GM12878 (cell line): Measurements from ENCODE around the gene GEMIN7. TPM values are rescaled to one million over a fixed set of nuclear protein-coding genes. Genes with fewer than 3 reads are reported as not detected.

Source experiments
- ATAC-seq: fragments of 200-7000 bp; cut with Tn5 transposase; 3 replicates; pipeline ENCODE4 v1.9.1; 2020; ENCODE audit warnings: mild to moderate bottlenecking, moderate library complexity
- BruUV-seq: library from RNA; stranded (reverse); fragments of 400-500 nt; replicated peaks from 2 replicates; lab custom pipeline; 2021; lab: Mats Ljungman, UMichigan
- CTCF ChIA-PET: fragments of 300-600 bp; sonication (Branson Sonifier 250); formaldehyde crosslinking; extraction: SDS; loops from one replicate; lab custom pipeline; 2021; ENCODE audit warnings: inconsistent platforms; lab: Yijun Ruan, JAX
- POLR2A ChIA-PET: fragments of 350-600 bp; formaldehyde crosslinking; extraction: SDS; loops from one replicate; lab custom pipeline; 2021; ENCODE audit warnings: inconsistent platforms; lab: Charles Lee
- RAD21 ChIA-PET: fragments of 300-600 bp; sonication (Branson Sonifier 250); formaldehyde crosslinking; loops from one replicate; lab custom pipeline; 2023; ENCODE audit warnings: antibody characterized with exemption; ENCODE audit not compliant: unreplicated experiment; lab: Charles Lee
- SMC1A ChIA-PET: fragments of 300-600 bp; sonication (Branson Sonifier 250); formaldehyde crosslinking; loops from one replicate; lab custom pipeline; 2023; ENCODE audit not compliant: unreplicated experiment, uncharacterized antibody; lab: Charles Lee
- DNase-seq: peaks from one replicate; pipeline ENCODE4 v3.0.0-alpha.2; 2011; ENCODE audit warnings: low read depth, low spot score
- FAIRE-seq: peaks from 3 replicates; lab custom pipeline; 2011; peaks lifted over from hg19 to GRCh38; lab: Jason Lieb, UNC
- H2AFZ ChIP-seq: 2 replicates; pipeline ENCODE4 v1.6.0; 2011; ENCODE audit warnings: low read depth, low read length, control low read depth; ENCODE audit not compliant: control insufficient read depth
- H3K27ac ChIP-seq: 2 replicates; pipeline ENCODE4 v1.5.1; 2011; ENCODE audit warnings: control low read depth; ENCODE audit not compliant: control insufficient read depth, insufficient read depth
- H3K27me3 ChIP-seq, 2 experiments: replicated peaks in 1 of 2; 2 replicates each; pipeline versions ENCODE4 v1.6.0 to v1.6.1; 2011; ENCODE audit warnings: low read length in 1 of 2; ENCODE audit not compliant: control insufficient read depth in 2 of 2, insufficient read depth in 2 of 2
- H3K36me3 ChIP-seq, 2 experiments: 2 replicates each; pipeline ENCODE4 v1.5.1; 2011; ENCODE audit warnings: low read length in 1 of 2; ENCODE audit not compliant: control insufficient read depth in 2 of 2, insufficient read depth in 2 of 2
- H3K4me1 ChIP-seq: 2 replicates; pipeline ENCODE4 v1.6.1; 2011; ENCODE audit warnings: mild to moderate bottlenecking, low read length, moderate library complexity, mixed read lengths; ENCODE audit not compliant: control insufficient read depth, insufficient read depth
- H3K4me2 ChIP-seq: 2 replicates; pipeline ENCODE4 v1.6.0; 2011; ENCODE audit warnings: control low read depth; ENCODE audit not compliant: control insufficient read depth, insufficient read depth
- H3K4me3 ChIP-seq: fragments of 200-600 bp; sonication (generic); 2 replicates; pipeline ENCODE4 v1.5.1; 2016
- H3K79me2 ChIP-seq: 2 replicates; pipeline ENCODE4 v1.6.0; 2011; ENCODE audit warnings: low read length; ENCODE audit not compliant: control insufficient read depth, insufficient read depth
- H3K9ac ChIP-seq: 2 replicates; pipeline ENCODE4 v1.8.0; 2011; ENCODE audit warnings: low read length, control low read depth, mixed read lengths; ENCODE audit not compliant: control insufficient read depth, insufficient read depth
- H3K9me3 ChIP-seq: replicated peaks from 3 replicates; pipeline ENCODE4 v1.5.1; 2011; ENCODE audit warnings: mild to moderate bottlenecking, low read length; ENCODE audit not compliant: control insufficient read depth, insufficient read depth
- H4K20me1 ChIP-seq: 2 replicates; pipeline ENCODE4 v1.6.0; 2011; ENCODE audit not compliant: control insufficient read depth, insufficient read depth
- BACH1 ChIP-seq: fragments of 450-650 bp; IDR thresholded peaks from 2 replicates; pipeline ENCODE4 v1.6.1; 2017; ENCODE audit warnings: mild to moderate bottlenecking, borderline replicate concordance
- NFIC ChIP-seq: IDR thresholded peaks from 2 replicates; pipeline ENCODE4 v1.6.1; 2012; ENCODE audit warnings: low read depth, mild to moderate bottlenecking, inconsistent platforms, low read length, moderate library complexity
- ZNF207 ChIP-seq: fragments of 450-650 bp; IDR thresholded peaks from 2 replicates; pipeline ENCODE4 v1.6.1; 2014; ENCODE audit warnings: antibody characterized with exemption, mild to moderate bottlenecking, borderline replicate concordance
- WGBS: methylation state at CpG from one replicate; pipeline ENCODE4 v1.1.6; 2016; ENCODE audit warnings: low lambda C conversion rate; ENCODE audit not compliant: insufficient replicate concordance, insufficient coverage; ENCODE audit errors: missing lambda C conversion rate; 5-methylcytosine and 5-hydroxymethylcytosine counted together
- in situ Hi-C: fragments of 300-500 bp; cut with MboI; formaldehyde crosslinking; loops from 9 replicates; pipeline ENCODE4 v1.14.3; 2018; ENCODE audit warnings: mixed read lengths
- intact Hi-C: fragments of 100-400 bp; cut with micrococcal nuclease; formaldehyde crosslinking; loops from one replicate; pipeline ENCODE4 v1.14.2; 2022; ENCODE audit not compliant: unreplicated experiment
- polyA plus RNA-seq, 11 experiments: library from polyadenylated mRNA; depleted of rRNA in 4 of 11; unstranded in 6 of 11; stranded (reverse) in 5 of 11; fragments of >200 nt; fragmentation: Nextera tagmentation in 4 of 11; fragmentation: Illumina TruSeq in 1 of 11; extraction: Ambion mirVana in 4 of 11; extraction: Trizol in 1 of 11; gene quantifications; 1 replicate in 1 of 11; 2 replicates in 10 of 11; pipeline versions ENCODE4 v1.2.1 to v1.2.3, GENCODE V29; 2011 to 2016; ENCODE audit warnings: inconsistent platforms in 2 of 11, missing spikeins in 2 of 11, low read depth in 1 of 11
- total RNA-seq, 4 experiments: library from RNA; depleted of rRNA in 3 of 4; stranded (reverse); fragments of >200 nt in 3 of 4; fragmentation: Illumina TruSeq in 1 of 4; extraction: Trizol in 1 of 4; gene quantifications; 2 replicates each; pipeline versions ENCODE4 v1.2.1 to v1.2.3, GENCODE V29; 2013 to 2021
- TF ChIP-seq, protein P1 (sequence below): IDR thresholded peaks from 2 replicates; pipeline ENCODE4 v1.6.1; 2012; ENCODE audit warnings: low read depth, low read length, improper control_type of control experiment

Gene GEMIN7
- total and polyA plus RNA-seq, 10 of the 15 experiments (the other 5 are each of a cell fraction or from before 2014, with no cell fraction given), result 21.1 to 76.7 (median 44.9) TPM

- H3K4me1 ChIP-seq, result peaks cover 51% of the 10 kb centered on the region
- CTCF ChIA-PET, result interaction anchor here (1.3 to 5.6 kb wide), 2 partner anchors 8 to 15 kb away, joined by 3 to 39 read pairs; no protein-coding TSS in a partner anchor
Measured at GRCh38 chr19:45133661-45134060, 54.6 kb downstream of the GEMIN7 start.

More at GRCh38 chr19:45133661-45134060, 54.6 kb downstream of the GEMIN7 start:
- Histone ChIP-seq H3K9me3 (no peaks in the 10 kb centered on the region), H2AFZ (no peak overlapping the region), H3K9ac (no peak overlapping the region), H4K20me1 (no peaks in the 10 kb centered on the region), H3K4me3 (no peak overlapping the region), H3K36me3 (peaks cover 2 to 3% of the 10 kb centered on the region in 2 experiments; a peak in 3 of 4 replicates), H3K4me2 (peak overlapping the region; percentile 42; the same call in 1 of the 2 replicates), H3K79me2 (peaks cover 31% of the 10 kb centered on the region), H3K27ac (peak overlapping the region; percentile 18; the same call in 1 of the 2 replicates)
- in situ Hi-C loops, result no loop called here
- FAIRE-seq (no peak), DNase-seq (no peak), ATAC-seq (no peak)
- WGBS, result 89% methylated on average over 8 of the region's 8 CpGs
- BruUV-seq, result no TSS peak
- ChIA-PET RAD21 (no interaction called here), POLR2A (no interaction called here), SMC1A (no interaction called here)
- no peak for TF ChIP-seq ZNF207
- TF ChIP-seq NFIC, result no peak
- no peak for TF ChIP-seq BACH1
- TF ChIP-seq, protein P1, sequence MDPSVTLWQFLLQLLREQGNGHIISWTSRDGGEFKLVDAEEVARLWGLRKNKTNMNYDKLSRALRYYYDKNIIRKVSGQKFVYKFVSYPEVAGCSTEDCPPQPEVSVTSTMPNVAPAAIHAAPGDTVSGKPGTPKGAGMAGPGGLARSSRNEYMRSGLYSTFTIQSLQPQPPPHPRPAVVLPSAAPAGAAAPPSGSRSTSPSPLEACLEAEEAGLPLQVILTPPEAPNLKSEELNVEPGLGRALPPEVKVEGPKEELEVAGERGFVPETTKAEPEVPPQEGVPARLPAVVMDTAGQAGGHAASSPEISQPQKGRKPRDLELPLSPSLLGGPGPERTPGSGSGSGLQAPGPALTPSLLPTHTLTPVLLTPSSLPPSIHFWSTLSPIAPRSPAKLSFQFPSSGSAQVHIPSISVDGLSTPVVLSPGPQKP, result no peak
- TF ChIP-seq, all 136 proteins: peak for 0
- H3K27me3 ChIP-seq, result no peaks in the 10 kb centered on the region
- intact Hi-C loops, result no loop called here
